D721Med (cell line): ENCODE data around the gene GRK6.
"Not testable (repeated sequence)": the region's sequence is repeated elsewhere in the genome, so short reads cannot be mapped to it uniquely, and the experiment has no call there.

ENCODE experiments used
- DNase-seq: peaks from one replicate; pipeline ENCODE4 v3.0.0; 2011; ENCODE audit warnings: low spot score; ENCODE audit not compliant: insufficient read length
- FAIRE-seq: peaks from 2 replicates; lab custom pipeline; 2011; peaks lifted over from hg19 to GRCh38; lab: Jason Lieb, UNC
- TF ChIP-seq, protein P1 (sequence below): IDR thresholded peaks from 2 replicates; pipeline ENCODE4 v1.5.1; 2012; ENCODE audit warnings: mild to moderate bottlenecking, control low read depth; ENCODE audit not compliant: insufficient read depth; ENCODE audit errors: missing control alignments

Gene GRK6

DNA sequence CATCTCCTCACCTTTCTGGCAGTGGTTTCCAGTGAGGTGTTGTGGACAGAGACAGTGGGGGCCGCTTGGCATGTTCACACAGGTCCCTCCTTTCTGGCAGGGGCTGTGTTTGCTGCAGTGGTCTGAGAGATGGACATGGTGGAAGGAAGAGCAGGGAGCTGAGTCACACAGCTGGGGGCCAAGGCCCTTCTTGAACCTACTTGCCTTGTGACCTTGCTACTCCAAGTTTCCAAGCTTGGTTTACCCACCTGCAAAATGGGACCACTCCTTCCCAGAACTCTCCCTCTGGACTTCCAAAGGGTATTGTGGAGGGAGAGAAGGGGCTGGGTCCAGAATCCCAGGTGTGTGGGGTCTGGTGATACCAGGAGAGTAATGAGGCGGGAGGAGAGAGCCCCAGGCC lies 21.2 kb upstream of the GRK6 start:
- TF ChIP-seq, protein P1, sequence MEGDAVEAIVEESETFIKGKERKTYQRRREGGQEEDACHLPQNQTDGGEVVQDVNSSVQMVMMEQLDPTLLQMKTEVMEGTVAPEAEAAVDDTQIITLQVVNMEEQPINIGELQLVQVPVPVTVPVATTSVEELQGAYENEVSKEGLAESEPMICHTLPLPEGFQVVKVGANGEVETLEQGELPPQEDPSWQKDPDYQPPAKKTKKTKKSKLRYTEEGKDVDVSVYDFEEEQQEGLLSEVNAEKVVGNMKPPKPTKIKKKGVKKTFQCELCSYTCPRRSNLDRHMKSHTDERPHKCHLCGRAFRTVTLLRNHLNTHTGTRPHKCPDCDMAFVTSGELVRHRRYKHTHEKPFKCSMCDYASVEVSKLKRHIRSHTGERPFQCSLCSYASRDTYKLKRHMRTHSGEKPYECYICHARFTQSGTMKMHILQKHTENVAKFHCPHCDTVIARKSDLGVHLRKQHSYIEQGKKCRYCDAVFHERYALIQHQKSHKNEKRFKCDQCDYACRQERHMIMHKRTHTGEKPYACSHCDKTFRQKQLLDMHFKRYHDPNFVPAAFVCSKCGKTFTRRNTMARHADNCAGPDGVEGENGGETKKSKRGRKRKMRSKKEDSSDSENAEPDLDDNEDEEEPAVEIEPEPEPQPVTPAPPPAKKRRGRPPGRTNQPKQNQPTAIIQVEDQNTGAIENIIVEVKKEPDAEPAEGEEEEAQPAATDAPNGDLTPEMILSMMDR, result no peak
- FAIRE-seq (no peak), DNase-seq (no peak)

DNA sequence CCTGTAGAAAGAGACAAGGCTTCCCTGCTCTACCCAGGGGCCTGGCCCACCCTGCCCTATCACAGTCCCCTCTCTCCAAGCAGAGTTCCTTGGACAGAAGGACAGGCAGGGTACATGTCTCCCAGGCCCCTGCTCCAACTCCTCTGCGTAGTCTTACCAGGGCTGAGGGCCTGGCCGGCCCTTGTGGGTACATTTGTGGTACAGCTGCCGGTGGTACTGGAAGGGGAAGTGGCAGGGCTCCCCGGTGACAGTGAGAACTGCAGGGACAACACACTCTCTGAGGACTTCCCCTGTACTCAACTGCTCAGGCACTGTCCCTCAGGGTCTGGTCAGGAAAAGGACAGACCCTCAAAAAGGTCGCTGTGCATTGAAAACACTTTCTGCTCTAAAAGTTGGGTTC lies 20.7 kb upstream of the GRK6 start:
- DNase-seq, result no peak
- FAIRE-seq, result no peak
- TF ChIP-seq, protein P1, result no peak

DNA sequence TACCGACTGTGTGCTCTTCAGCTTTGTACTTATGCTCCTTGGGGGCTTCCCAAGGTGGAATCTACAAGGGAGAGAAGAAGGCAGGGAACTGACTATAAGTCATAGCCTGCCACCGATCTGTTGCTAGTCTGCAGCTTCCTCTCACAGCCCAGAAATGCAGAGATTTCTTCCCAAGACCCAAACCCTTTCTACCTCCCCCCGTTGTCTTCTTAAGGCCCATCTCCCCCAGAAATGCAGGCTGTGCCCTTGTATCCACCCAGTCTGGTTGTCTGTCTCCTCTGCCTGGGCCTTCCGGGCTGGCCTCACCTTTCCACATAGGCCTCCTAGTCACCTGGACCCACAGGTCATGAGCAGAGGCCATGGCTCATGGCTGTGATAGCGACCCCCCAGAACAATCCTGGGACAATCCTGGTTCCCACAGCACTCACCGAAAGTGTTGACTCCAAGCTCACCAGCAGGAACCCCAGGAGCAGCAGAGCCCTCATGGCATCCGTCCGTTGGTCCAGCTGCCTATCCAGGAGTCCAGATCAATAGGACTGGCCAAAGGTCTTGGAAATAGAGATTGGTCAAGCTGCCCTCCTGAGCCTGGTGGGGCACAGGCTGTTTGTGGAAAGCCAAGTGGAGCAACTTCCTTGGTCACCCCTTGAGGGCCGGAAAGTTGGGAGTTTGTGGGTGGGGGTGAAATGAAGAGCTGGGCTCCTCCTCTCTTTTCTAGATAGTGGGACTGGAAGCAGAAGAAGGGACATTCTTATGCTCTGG lies 17.3 kb upstream of the GRK6 start, which contains the start of gene F12:
F12 (minus strand) TSS at position 522 of the 759 bp plus-strand sequence; CDS start at position 485, 37 bp downstream.
- DNase-seq, result no peak
- TF ChIP-seq, protein P1, result no peak
- FAIRE-seq, result no peak

DNA sequence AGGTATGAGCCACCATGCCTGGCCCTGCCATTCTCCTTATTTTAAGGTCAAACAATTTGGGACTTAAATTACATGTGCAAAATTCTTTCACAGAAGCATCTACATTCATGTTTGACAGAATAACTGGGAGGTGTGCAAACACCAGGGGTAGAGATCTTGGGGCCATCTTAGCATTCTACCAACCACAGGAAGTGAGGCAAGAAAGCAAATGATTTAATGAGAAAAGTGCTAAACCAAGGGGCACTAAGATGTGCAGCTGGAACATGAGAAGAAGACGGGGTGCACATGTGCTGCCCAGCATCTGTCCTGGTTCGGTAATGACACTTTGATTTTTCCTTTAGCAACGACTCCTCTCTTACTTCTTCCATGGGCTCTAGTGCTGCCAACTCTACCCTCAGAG lies 15.9 kb upstream of the GRK6 start:
- DNase-seq, result no peak
- no peak for FAIRE-seq
- TF ChIP-seq, protein P1, result no peak

DNA sequence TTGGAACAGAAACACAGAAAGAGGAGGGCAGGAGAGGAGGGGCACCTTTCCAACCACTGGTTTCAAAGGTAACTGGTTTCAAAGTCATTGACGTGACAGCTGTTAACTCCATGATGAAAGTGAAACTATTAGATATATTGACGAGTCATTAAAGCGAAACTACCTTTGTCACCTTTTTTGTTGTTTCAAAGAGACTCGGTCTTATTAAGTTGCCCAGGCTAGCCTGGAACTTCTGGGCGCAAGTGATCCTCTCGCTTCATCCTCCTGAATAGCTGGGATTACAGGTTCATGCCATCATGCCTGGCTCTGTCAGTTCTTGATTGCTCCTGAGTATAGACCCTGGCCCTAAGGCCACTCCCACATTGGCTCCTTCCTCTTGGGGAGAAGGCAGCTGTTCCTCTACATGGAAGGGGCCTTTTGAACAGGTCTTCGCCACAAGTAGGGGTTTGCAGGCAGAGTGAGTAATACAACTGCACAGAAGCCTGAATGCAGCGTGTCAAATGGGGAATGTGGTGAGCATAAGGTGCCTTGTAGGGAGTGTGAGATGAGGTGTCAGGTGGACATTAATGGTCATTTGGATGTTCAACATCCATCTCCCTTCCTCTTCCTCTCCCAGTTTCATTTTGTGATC lies 13.8 kb upstream of the GRK6 start:
- TF ChIP-seq, protein P1, result no peak
- FAIRE-seq, result no peak
- no peak for DNase-seq

DNA sequence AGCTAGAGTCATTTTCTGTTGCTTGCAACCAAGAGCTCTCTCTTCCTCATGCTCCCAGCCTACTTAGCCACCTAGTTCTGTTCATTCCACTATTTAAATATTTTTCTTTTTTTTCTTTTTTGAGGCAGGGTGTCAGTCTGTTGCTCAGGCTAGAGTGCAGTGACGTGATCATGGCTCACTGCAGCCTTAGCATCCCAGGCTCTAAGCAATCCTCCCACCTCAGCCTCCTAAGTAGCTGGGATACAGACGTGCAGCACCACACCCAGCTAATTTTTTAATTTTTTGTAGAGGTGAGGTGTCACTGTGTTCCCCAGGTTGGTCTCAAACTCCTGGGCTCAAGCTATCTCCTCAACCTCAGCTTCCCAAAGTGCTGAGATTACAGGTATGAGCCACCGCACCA lies 12.0 kb upstream of the GRK6 start:
- no peak for FAIRE-seq
- no peak for DNase-seq
- TF ChIP-seq, protein P1, result no peak

DNA sequence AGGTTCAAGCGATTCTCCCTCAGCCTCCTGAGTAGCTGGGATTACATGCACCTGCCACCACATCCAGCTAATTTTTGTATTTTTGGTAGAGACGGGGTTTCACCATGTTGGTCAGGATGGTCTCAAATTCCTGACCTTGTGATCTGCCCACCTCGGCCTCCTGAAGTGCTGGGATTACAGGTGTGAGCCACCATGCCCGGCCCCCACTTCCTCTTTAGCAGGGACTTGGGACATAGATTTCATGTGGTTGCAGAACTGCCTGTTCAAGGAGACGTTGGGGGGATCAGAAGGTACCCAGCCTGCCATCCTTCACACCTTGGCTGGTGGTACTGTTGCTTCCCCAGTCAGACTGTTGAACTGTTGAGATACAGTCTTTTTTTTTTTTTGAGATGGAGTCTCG lies 9.4 kb upstream of the GRK6 start:
- FAIRE-seq, DNase-seq: not testable (repeated sequence)
